Uterus (tissue), 2 donors: ENCODE results near the gene ARHGEF28.

Source experiments
- CTCF ChIP-seq, 4 experiments: fragments of 200-600 bp in 2 of 4; fragments of 450-650 bp in 2 of 4; sonication (generic) in 2 of 4; IDR thresholded peaks; one replicate each; pipeline ENCODE4 v1.5.1; 2016 to 2019; ENCODE audit warnings: antibody characterized with exemption in 4 of 4, mild to moderate bottlenecking in 2 of 4, moderate library complexity in 1 of 4
- POLR2A ChIP-seq, 2 donors: fragments of 450-650 bp; IDR thresholded peaks; one replicate each; pipeline ENCODE4 v1.6.1; 2016; ENCODE audit warnings: antibody characterized with exemption in 2 of 2, mild to moderate bottlenecking in 1 of 2, moderate library complexity in 1 of 2

GRCh38 chr5:73796164-73797131, 170.5 kb downstream of the ARHGEF28 start:
- TF ChIP-seq CTCF (IDR thresholded peaks at IDR 0.05) (no peak), POLR2A (IDR thresholded peaks at IDR 0.05) (no peak)
